ENCODE data around the gene RPS6KC1. TPM values are rescaled to one million over a fixed set of nuclear protein-coding genes. Genes with fewer than 3 reads are reported as not detected.
"Not testable (repeated sequence)": the region's sequence is repeated elsewhere in the genome, so short reads cannot be mapped to it uniquely, and the experiment has no call there.

The RPS6KC1 gene
- polyA plus RNA-seq (2013, experiment 1 of 2): 13.9 TPM
- 12.7 TPM for polyA plus RNA-seq (2013, experiment 2 of 2)

- peak within 1 kb of the TSS; percentile 69 for H3K27ac ChIP-seq (ENCODE audit: low read depth, low read length)
- no peaks in the 10 kb centered on the region for H3K36me3 ChIP-seq (ENCODE audit: insufficient read depth, low read length)
- H3K4me3 ChIP-seq (ENCODE audit: low read length): peak within 1 kb of the TSS; percentile 97
- H3K9me3 ChIP-seq (ENCODE audit: insufficient read depth, low read depth, low read length): no peaks in the 10 kb centered on the region; the same call in 1 of the 2 replicates
- peak within 1 kb of the TSS; percentile 57 for H3K9ac ChIP-seq (ENCODE audit: low read depth, low read length)
- no peaks in the 10 kb centered on the region for H3K27me3 ChIP-seq (ENCODE audit: insufficient read depth, low read length)
- under 1% methylated on average over 42 of the region's 42 CpGs for WGBS
- peaks cover 14% of the 10 kb centered on the region for H3K4me1 ChIP-seq (ENCODE audit: insufficient read depth, low read length)
These were observed at the start of gene RPS6KC1 for GRCh38 chr1:213051127-213051880. Gene RPS6KC1, plus strand, starts transcription at chr1:213051241. Its CDS starts 164 bp downstream, at chr1:213051405.

- Histone ChIP-seq H3K9me3 (ENCODE audit: insufficient read depth, low read depth, low read length) (no peaks in the 10 kb centered on the region), H3K27ac (ENCODE audit: low read depth, low read length) (no peak overlapping the region), H3K9ac (ENCODE audit: low read depth, low read length) (no peak overlapping the region), H3K4me1 (ENCODE audit: insufficient read depth, low read length) (no peaks in the 10 kb centered on the region), H3K36me3 (ENCODE audit: insufficient read depth, low read length) (peaks cover 85% of the 10 kb centered on the region), H3K4me3 (ENCODE audit: low read length) (no peak overlapping the region), H3K27me3 (ENCODE audit: insufficient read depth, low read length) (no peaks in the 10 kb centered on the region)
- 100% methylated on average over 3 of the region's 3 CpGs for WGBS
These were observed 47.8 kb upstream of the RPS6KC1 start for GRCh38 chr1:213003256-213003655.

GRCh38 chr1:213008564-213008963 is 42.5 kb upstream of the RPS6KC1 start:
- no peaks in the 10 kb centered on the region for H3K4me1 ChIP-seq (ENCODE audit: insufficient read depth, low read length)
- H3K36me3 ChIP-seq (ENCODE audit: insufficient read depth, low read length): peaks cover 85% of the 10 kb centered on the region
- no peaks in the 10 kb centered on the region for H3K27me3 ChIP-seq (ENCODE audit: insufficient read depth, low read length)
- no peak overlapping the region for H3K4me3 ChIP-seq (ENCODE audit: low read length)
- 80% methylated on average over 1 of the region's 2 CpGs for WGBS
- H3K9ac ChIP-seq (ENCODE audit: low read depth, low read length): no peak overlapping the region
- no peaks in the 10 kb centered on the region for H3K9me3 ChIP-seq (ENCODE audit: insufficient read depth, low read depth, low read length)
- H3K27ac ChIP-seq (ENCODE audit: low read depth, low read length): no peak overlapping the region

GRCh38 chr1:213014642-213015041 is 36.4 kb upstream of the RPS6KC1 start:
- no peaks in the 10 kb centered on the region for H3K27me3 ChIP-seq (ENCODE audit: insufficient read depth, low read length)
- 57% methylated on average over 3 of the region's 7 CpGs for WGBS
- peaks cover 29% of the 10 kb centered on the region for H3K36me3 ChIP-seq (ENCODE audit: insufficient read depth, low read length)
- peak overlapping the region; percentile 92 for H3K9ac ChIP-seq (ENCODE audit: low read depth, low read length)
- H3K27ac ChIP-seq (ENCODE audit: low read depth, low read length): peak overlapping the region; percentile 86
- peak overlapping the region; percentile 77 for H3K4me3 ChIP-seq (ENCODE audit: low read length)
- H3K9me3 ChIP-seq (ENCODE audit: insufficient read depth, low read depth, low read length): no peaks in the 10 kb centered on the region
- H3K4me1 ChIP-seq (ENCODE audit: insufficient read depth, low read length): peaks cover 10% of the 10 kb centered on the region; the same call in 1 of the 2 replicates

GRCh38 chr1:213015099-213016050 is 35.7 kb upstream of the RPS6KC1 start, which contains the start of gene ANGEL2:
Gene ANGEL2, minus strand, starts transcription at chr1:213015867. Its CDS starts 196 bp downstream, at chr1:213015671.
- peak within 1 kb of the TSS; percentile 86 for H3K27ac ChIP-seq (ENCODE audit: low read depth, low read length)
- peak within 1 kb of the TSS; percentile 92 for H3K9ac ChIP-seq (ENCODE audit: low read depth, low read length)
- H3K36me3 ChIP-seq (ENCODE audit: insufficient read depth, low read length): peaks cover 29% of the 10 kb centered on the region
- peaks cover 10% of the 10 kb centered on the region; the same call in 1 of the 2 replicates for H3K4me1 ChIP-seq (ENCODE audit: insufficient read depth, low read length)
- peak within 1 kb of the TSS; percentile 77 for H3K4me3 ChIP-seq (ENCODE audit: low read length)
- no peaks in the 10 kb centered on the region for H3K9me3 ChIP-seq (ENCODE audit: insufficient read depth, low read depth, low read length)
- WGBS: under 1% methylated on average over 62 of the region's 66 CpGs
- H3K27me3 ChIP-seq (ENCODE audit: insufficient read depth, low read length): no peaks in the 10 kb centered on the region

GRCh38 chr1:213017447-213018273 is 33.4 kb upstream of the RPS6KC1 start:
- WGBS: 94% methylated on average over 9 of the region's 9 CpGs
- Histone ChIP-seq H3K36me3 (ENCODE audit: insufficient read depth, low read length) (peaks cover 6% of the 10 kb centered on the region; the same call in 1 of the 2 replicates), H3K9ac (ENCODE audit: low read depth, low read length) (no peak overlapping the region), H3K4me1 (ENCODE audit: insufficient read depth, low read length) (peaks cover 10% of the 10 kb centered on the region; the same call in 1 of the 2 replicates), H3K27ac (ENCODE audit: low read depth, low read length) (no peak overlapping the region), H3K4me3 (ENCODE audit: low read length) (no peak overlapping the region), H3K9me3 (ENCODE audit: insufficient read depth, low read depth, low read length) (no peaks in the 10 kb centered on the region), H3K27me3 (ENCODE audit: insufficient read depth, low read length) (no peaks in the 10 kb centered on the region)

- Histone ChIP-seq H3K27me3 (ENCODE audit: insufficient read depth, low read length) (no peaks in the 10 kb centered on the region), H3K27ac (ENCODE audit: low read depth, low read length) (no peak overlapping the region), H3K36me3 (ENCODE audit: insufficient read depth, low read length) (no peaks in the 10 kb centered on the region), H3K4me3 (ENCODE audit: low read length) (no peak overlapping the region), H3K9ac (ENCODE audit: low read depth, low read length) (no peak overlapping the region), H3K4me1 (ENCODE audit: insufficient read depth, low read length) (peaks cover 4% of the 10 kb centered on the region; the same call in 1 of the 2 replicates), H3K9me3 (ENCODE audit: insufficient read depth, low read depth, low read length) (no peaks in the 10 kb centered on the region)
- 92% methylated on average over 4 of the region's 4 CpGs for WGBS
These were observed 31.6 kb upstream of the RPS6KC1 start for GRCh38 chr1:213019450-213019849.

- 100% methylated on average over 3 of the region's 3 CpGs for WGBS
- H3K36me3 ChIP-seq (ENCODE audit: insufficient read depth, low read length): no peaks in the 10 kb centered on the region
- no peak overlapping the region for H3K4me3 ChIP-seq (ENCODE audit: low read length)
- H3K4me1 ChIP-seq (ENCODE audit: insufficient read depth, low read length): no peaks in the 10 kb centered on the region
- H3K27ac ChIP-seq (ENCODE audit: low read depth, low read length): no peak overlapping the region
- no peaks in the 10 kb centered on the region for H3K27me3 ChIP-seq (ENCODE audit: insufficient read depth, low read length)
- peaks cover 4% of the 10 kb centered on the region; the same call in 1 of the 2 replicates for H3K9me3 ChIP-seq (ENCODE audit: insufficient read depth, low read depth, low read length)
- H3K9ac ChIP-seq (ENCODE audit: low read depth, low read length): no peak overlapping the region
These were observed 31.0 kb upstream of the RPS6KC1 start for GRCh38 chr1:213020016-213020415.

- not testable (repeated sequence) for H3K9me3 ChIP-seq (ENCODE audit: insufficient read depth, low read depth, low read length); H3K4me1 ChIP-seq (ENCODE audit: insufficient read depth, low read length); H3K4me3 ChIP-seq (ENCODE audit: low read length); H3K27me3 ChIP-seq (ENCODE audit: insufficient read depth, low read length); H3K27ac ChIP-seq (ENCODE audit: low read depth, low read length); H3K36me3 ChIP-seq (ENCODE audit: insufficient read depth, low read length); H3K9ac ChIP-seq (ENCODE audit: low read depth, low read length)
- 91% methylated on average over 3 of the region's 3 CpGs for WGBS
These were observed 24.0 kb upstream of the RPS6KC1 start for GRCh38 chr1:213027024-213027423.

GRCh38 chr1:213032651-213033050 is 18.4 kb upstream of the RPS6KC1 start:
- Histone ChIP-seq H3K4me1 (ENCODE audit: insufficient read depth, low read length) (no peaks in the 10 kb centered on the region), H3K27ac (ENCODE audit: low read depth, low read length) (no peak overlapping the region), H3K27me3 (ENCODE audit: insufficient read depth, low read length) (no peaks in the 10 kb centered on the region), H3K36me3 (ENCODE audit: insufficient read depth, low read length) (no peaks in the 10 kb centered on the region), H3K9me3 (ENCODE audit: insufficient read depth, low read depth, low read length) (0 out of 2 replicates have a peak, but pooled peaks cover 2% of the 10 kb centered on the region), H3K4me3 (ENCODE audit: low read length) (no peak overlapping the region), H3K9ac (ENCODE audit: low read depth, low read length) (no peak overlapping the region)
